Thymus (tissue), 11 donors: ENCODE measurements around the gene S100A13. TPM values are rescaled to one million over a fixed set of nuclear protein-coding genes. Genes with fewer than 3 reads are reported as not detected.
"Not testable (repeated sequence)": the region's sequence is repeated elsewhere in the genome, so short reads cannot be mapped to it uniquely, and the experiment has no call there.

Experiments used
- DNase-seq, 9 donors: peaks; one replicate each; pipeline ENCODE4 v3.0.0-alpha.2; 2013; ENCODE audit warnings: low spot score in 9 of 9, low read depth in 6 of 9, missing footprints in 1 of 9
- H3K27ac ChIP-seq, 2 donors: one replicate each; pipeline ENCODE4 v1.5.1; 2013; ENCODE audit warnings: control low read depth in 1 of 2, low read depth in 1 of 2, low read length in 1 of 2, mild to moderate bottlenecking in 1 of 2, moderate library complexity in 1 of 2
- H3K27me3 ChIP-seq, 2 donors: one replicate each; pipeline ENCODE4 v1.5.1; 2013; ENCODE audit warnings: low read length in 1 of 2; ENCODE audit not compliant: control insufficient read depth in 2 of 2, insufficient read depth in 1 of 2
- H3K36me3 ChIP-seq, 2 donors: one replicate each; pipeline ENCODE4 v1.5.1; 2013; ENCODE audit warnings: low read length in 1 of 2, mild to moderate bottlenecking in 1 of 2, moderate library complexity in 1 of 2; ENCODE audit not compliant: control insufficient read depth in 2 of 2, insufficient read depth in 2 of 2
- H3K4me1 ChIP-seq, 2 donors: one replicate each; pipeline ENCODE4 v1.5.1; 2013; ENCODE audit warnings: low read length in 2 of 2; ENCODE audit not compliant: control insufficient read depth in 2 of 2, insufficient read depth in 2 of 2
- H3K4me3 ChIP-seq, 2 donors: one replicate each; pipeline ENCODE4 v1.5.1; 2013; ENCODE audit warnings: low read length in 2 of 2, control low read depth in 1 of 2, mild to moderate bottlenecking in 1 of 2
- H3K9me3 ChIP-seq, 2 donors: one replicate each; pipeline ENCODE4 v1.5.1; 2013; ENCODE audit warnings: low read length in 1 of 2, mild to moderate bottlenecking in 1 of 2; ENCODE audit not compliant: control insufficient read depth in 2 of 2, insufficient read depth in 1 of 2
- WGBS: extraction: QIAGEN DNeasy Blood & Tissue Kit; methylation state at CpG from one replicate; pipeline ENCODE4 v1.1.7; 2013; 5-methylcytosine and 5-hydroxymethylcytosine counted together
- polyA plus RNA-seq: library from polyadenylated mRNA; stranded (reverse); fragments of 200-250 nt; gene quantifications from one replicate; pipeline ENCODE4 v1.2.3, GENCODE V29; 2013
- total RNA-seq: library from RNA; stranded (reverse); fragments of 120-200 nt; gene quantifications from one replicate; pipeline ENCODE4 v1.2.4, GENCODE V29; 2013
- donor health status: healthy.

The S100A13 gene
- total and polyA plus RNA-seq, 2 donors = 32.0 to 96.1 TPM

DNA sequence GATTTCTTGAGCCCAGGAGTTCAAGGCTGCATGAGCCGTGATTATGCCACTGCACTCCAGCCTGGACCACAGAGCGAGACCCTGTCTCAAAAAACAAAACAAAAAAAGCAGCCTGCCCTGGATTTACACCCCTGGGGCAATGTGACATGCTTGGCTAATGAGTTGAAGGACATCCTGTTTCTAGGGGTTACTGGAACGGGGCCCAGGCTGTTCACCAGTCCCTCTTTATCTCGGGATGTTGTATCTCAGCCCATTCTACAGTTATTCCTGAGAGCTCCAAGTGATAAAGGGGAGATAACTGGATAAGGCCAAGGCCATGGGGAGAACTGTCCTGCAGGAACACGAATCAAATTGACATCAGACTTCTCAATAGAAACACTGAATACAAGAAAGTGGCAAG lies 40.0 kb downstream of the S100A13 start:
- no peak for DNase-seq
- Histone ChIP-seq H3K27ac (no peak overlapping the region), H3K27me3 (no peaks in the 10 kb centered on the region), H3K4me1 (no peaks in the 10 kb centered on the region), H3K9me3 (no peaks in the 10 kb centered on the region), H3K4me3 (no peak overlapping the region), H3K36me3 (no peaks in the 10 kb centered on the region)
- WGBS = 90% methylated on average over 5 of the region's 5 CpGs

DNA sequence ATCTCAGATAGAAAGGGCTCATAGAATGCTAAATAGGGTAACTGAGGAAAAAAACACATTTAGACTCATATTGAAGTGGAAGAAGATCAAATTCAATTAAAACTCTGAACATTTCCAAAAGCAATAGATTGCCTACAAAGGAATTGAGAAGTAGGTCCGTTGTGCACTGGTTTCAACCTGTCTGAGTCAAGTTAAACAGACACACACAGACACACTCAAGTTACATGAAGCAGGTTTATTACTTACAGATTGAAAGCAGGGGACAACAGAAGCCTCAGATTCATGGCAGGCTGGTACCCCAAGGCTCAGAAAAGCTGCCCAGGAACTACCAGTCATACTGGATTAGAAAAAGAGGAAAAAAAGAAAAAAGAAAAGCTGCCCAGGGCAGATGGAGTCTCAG lies 41.0 kb downstream of the S100A13 start:
- Histone ChIP-seq H3K4me3 (no peak overlapping the region), H3K9me3 (no peaks in the 10 kb centered on the region), H3K4me1 (no peaks in the 10 kb centered on the region), H3K27me3 (no peaks in the 10 kb centered on the region), H3K27ac (no peak overlapping the region), H3K36me3 (no peaks in the 10 kb centered on the region)
- no peak for DNase-seq
- whole genome bisulfite sequencing = 88% methylated on average over 1 of the region's 1 CpG

DNA sequence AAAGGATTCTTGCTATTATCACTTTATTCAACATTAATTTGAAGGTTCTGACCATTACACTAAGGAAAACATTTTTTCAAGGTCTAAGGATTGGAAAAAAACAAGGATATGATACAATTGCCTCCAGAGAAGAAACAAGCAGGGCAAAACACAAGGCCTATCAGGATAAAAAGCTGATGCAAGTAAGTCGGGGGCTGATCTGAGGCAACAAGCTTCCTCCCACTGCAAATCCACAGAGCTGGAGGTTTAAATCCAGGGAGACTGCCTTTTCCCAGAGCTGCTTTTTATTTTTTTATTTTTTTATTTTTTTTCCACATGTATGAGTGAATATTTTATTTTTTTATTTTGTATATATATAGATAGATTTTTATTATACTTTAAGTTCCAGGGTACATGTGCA lies 42.3 kb downstream of the S100A13 start:
- Histone ChIP-seq H3K4me3 (no peak overlapping the region), H3K9me3 (no peaks in the 10 kb centered on the region), H3K27me3 (no peaks in the 10 kb centered on the region), H3K36me3 (no peaks in the 10 kb centered on the region), H3K4me1 (no peaks in the 10 kb centered on the region), H3K27ac (no peak overlapping the region)
- 98% methylated on average over 1 of the region's 1 CpG for WGBS
- no peak for DNase-seq

DNA sequence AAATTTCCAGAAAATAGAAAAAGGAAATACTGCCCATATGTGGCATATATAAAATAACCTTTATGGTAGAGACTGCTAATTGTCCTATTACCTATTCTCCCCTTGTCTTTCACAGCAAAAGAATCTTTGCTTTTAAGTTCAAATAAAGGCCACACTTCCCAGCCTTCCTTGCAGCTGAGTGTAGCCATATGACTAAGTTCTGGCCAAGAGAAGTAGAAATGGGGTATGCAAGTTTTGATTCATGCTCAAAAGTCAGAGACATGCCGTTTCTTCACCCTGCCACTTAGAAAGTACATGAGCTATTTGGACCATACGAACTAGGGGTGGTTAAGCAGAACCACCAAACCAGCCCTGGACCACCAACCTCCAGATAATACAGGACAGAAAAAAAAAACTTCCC lies 43.3 kb downstream of the S100A13 start:
- no peak for DNase-seq
- Histone ChIP-seq H3K4me1 (no peaks in the 10 kb centered on the region), H3K36me3 (no peaks in the 10 kb centered on the region), H3K27me3 (no peaks in the 10 kb centered on the region), H3K4me3 (no peak overlapping the region), H3K27ac (no peak overlapping the region), H3K9me3 (no peaks in the 10 kb centered on the region)
- 96% methylated on average over 2 of the region's 2 CpGs for WGBS

DNA sequence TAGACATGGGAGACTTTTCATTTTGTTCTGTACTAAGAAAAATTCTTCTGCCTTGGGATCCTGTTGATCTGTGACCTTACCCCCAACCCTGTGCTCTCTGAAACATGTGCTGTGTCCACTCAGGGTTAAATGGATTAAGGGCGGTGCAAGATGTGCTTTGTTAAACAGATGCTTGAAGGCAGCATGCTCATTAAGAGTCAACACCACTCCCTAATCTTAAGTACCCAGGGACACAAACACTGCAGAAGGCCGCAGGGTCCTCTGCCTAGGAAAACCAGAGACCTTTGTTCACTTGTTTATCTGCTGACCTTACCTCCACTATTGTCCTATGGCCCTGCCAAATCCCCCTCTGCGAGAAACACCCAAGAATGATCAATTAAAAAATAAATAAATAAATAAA lies 43.8 kb downstream of the S100A13 start:
- H3K4me1 ChIP-seq, H3K27ac ChIP-seq, H3K4me3 ChIP-seq, H3K27me3 ChIP-seq, H3K36me3 ChIP-seq, H3K9me3 ChIP-seq, DNase-seq: not testable (repeated sequence)
- WGBS = 96% methylated on average over 3 of the region's 3 CpGs

DNA sequence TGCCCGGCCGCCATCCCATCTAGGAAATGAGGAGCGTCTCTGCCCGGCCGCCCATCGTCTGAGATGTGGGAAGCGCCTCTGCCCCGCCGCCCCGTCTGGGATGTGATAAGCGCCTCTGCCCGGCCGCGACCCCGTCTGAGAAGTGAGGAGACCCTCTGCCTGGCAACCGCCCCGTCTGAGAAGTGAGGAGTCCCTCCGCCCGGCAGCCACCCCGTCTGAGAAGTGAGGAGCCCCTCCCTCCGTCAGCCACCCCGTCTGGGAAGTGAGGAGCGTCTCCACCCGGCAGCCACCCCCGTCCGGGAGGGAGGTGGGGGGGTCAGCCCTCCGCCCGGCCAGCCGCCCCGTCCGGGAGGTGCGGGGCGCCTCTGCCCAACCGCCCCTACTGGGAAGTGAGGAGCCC lies 44.5 kb downstream of the S100A13 start:
- not testable (repeated sequence) for H3K4me3 ChIP-seq, H3K4me1 ChIP-seq, H3K9me3 ChIP-seq, H3K36me3 ChIP-seq, DNase-seq, H3K27me3 ChIP-seq, H3K27ac ChIP-seq
- WGBS = 98% methylated on average over 34 of the region's 34 CpGs

DNA sequence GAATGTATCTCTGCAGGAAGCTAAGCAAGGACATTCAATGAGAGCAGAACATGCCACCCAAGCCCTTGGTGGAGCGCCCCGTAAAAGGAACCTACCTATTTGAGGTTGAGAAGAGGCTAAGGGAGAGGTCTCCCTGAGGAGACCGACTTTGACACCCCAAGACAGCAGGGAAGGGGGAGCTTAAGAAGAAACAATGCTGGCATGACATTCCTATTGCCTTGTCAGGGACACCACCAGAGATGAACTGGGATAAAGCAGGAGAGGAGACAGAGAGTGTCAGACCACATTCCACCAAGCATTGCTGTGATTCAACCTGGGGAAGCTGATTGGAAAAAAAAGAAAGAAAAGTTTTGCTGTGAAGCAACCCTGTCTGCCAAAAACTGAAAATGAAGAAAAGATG lies 48.4 kb downstream of the S100A13 start:
- no peak overlapping the region for H3K4me3 ChIP-seq
- 94% methylated on average over 3 of the region's 3 CpGs for WGBS
- peaks cover 0 to 7% of the 10 kb centered on the region in 2 donors for H3K27me3 ChIP-seq
- H3K9me3 ChIP-seq = no peaks in the 10 kb centered on the region
- H3K27ac ChIP-seq = no peak overlapping the region
- H3K36me3 ChIP-seq = no peaks in the 10 kb centered on the region
- no peak for DNase-seq
- no peaks in the 10 kb centered on the region for H3K4me1 ChIP-seq

DNA sequence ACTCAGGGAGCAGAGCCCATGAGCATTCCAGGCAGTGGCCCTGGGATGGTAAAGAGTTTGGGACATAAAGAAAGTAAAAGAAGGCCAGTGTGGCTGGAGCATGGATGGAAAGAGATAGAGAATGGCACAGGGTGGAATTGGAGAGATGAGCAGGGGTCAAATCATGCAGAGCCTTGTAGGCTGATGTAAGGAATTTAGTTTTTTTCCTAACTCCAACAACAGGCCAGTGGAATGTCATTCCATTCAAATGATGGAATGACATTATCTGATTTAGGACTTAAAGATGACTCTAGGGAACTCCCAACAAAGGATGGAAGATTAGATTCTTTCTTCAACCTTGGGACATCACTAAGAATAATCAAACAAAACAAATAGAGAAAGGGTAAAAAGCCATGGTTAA lies 48.8 kb downstream of the S100A13 start:
- Histone ChIP-seq H3K4me1 (no peaks in the 10 kb centered on the region), H3K36me3 (no peaks in the 10 kb centered on the region), H3K27me3 (peaks cover 0 to 7% of the 10 kb centered on the region in 2 donors), H3K27ac (no peak overlapping the region), H3K9me3 (no peaks in the 10 kb centered on the region), H3K4me3 (no peak overlapping the region)
- no peak for DNase-seq

DNA sequence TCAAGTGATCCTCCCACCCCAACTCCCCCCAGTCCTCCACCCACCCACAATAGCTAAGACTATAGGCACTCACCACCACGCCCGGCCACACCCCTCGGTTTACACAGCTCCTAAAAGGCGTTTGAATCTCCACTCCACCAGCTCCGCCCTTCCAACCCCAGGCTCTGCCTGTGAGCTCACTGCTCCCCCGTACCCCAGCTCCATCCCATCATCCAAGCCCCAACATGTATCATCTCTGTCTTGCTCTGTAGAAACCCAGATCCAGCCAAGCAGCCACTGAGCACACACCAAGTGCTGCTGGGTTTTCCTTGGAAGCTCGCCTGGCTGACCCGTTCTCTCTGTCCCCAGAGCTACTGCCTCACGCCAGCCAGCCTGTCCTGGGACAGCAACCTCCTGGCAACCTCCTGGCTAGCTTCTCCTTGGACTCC lies 49.7 kb downstream of the S100A13 start:
- Histone ChIP-seq H3K4me3 (no peak overlapping the region), H3K36me3 (no peaks in the 10 kb centered on the region), H3K9me3 (no peaks in the 10 kb centered on the region), H3K4me1 (no peaks in the 10 kb centered on the region), H3K27me3 (peaks cover 0 to 7% of the 10 kb centered on the region in 2 donors), H3K27ac (no peak overlapping the region)
- DNase-seq = no peak
- WGBS = 86% methylated on average over 9 of the region's 9 CpGs

DNA sequence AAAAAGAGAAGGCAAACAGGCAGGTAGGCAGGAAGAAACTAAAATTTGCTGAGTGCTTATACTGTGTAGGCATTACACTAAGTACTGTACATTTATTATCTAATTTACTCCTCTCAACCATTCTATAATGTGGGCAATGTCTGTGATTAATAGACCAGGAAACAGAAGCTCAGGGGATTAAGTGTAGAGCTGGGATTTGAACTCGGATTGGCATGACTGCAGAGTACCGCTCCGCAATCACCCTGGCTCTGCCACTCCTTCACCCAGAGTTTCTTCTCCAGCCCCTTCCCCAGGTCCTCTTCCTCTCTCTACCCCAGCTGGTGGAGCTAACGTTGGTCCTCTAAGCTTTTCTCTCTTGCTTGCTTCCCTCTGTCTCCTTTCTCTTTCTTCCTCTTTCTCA lies 50.2 kb downstream of the S100A13 start:
- H3K36me3 ChIP-seq = no peaks in the 10 kb centered on the region
- DNase-seq = no peak
- no peak overlapping the region for H3K27ac ChIP-seq
- 43% methylated on average over 4 of the region's 4 CpGs for WGBS
- H3K27me3 ChIP-seq = peaks cover 0 to 7% of the 10 kb centered on the region in 2 donors
- H3K4me3 ChIP-seq = no peak overlapping the region
- H3K4me1 ChIP-seq = no peaks in the 10 kb centered on the region
- no peaks in the 10 kb centered on the region for H3K9me3 ChIP-seq
